ENCODE data around the gene HJURP. TPM values are rescaled to one million over a fixed set of nuclear protein-coding genes. Genes with fewer than 3 reads are reported as not detected.

The HJURP gene
- total RNA-seq, 1 donor from 2014 or later: 23.1 TPM

DNA sequence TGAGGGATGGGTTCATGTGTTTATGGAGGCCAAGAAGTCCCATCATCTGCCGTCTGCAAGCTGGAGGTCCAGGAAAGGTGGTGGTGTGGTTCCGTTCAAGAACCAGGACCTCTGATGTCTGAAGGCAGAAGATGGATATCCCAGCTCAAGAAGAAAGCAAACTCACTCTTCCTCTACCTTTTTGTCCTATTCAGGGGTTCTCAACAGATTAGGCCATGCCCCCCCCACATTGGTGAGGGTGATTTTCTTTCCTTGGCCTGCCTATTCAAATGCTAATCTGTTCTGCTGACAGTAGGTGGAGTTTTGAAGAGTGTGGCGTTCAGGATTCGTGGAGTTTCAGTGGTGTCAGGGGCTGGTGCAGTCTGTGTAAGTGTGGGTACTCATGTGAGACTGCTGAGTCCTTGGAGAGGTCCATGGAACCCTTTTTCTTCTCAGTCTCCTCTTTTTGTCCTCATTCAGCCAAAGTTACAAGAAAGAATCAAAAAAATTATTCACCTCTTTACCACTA is 8.0 kb upstream of the HJURP start:
- peaks cover 19% of the 10 kb centered on the region for H3K36me3 Mint-ChIP-seq (ENCODE audit: insufficient read depth)
- DNase-seq (ENCODE audit: low spot score, unreplicated experiment): no peak
- H3K4me3 Mint-ChIP-seq (ENCODE audit: low read depth): no peak overlapping the region

DNA sequence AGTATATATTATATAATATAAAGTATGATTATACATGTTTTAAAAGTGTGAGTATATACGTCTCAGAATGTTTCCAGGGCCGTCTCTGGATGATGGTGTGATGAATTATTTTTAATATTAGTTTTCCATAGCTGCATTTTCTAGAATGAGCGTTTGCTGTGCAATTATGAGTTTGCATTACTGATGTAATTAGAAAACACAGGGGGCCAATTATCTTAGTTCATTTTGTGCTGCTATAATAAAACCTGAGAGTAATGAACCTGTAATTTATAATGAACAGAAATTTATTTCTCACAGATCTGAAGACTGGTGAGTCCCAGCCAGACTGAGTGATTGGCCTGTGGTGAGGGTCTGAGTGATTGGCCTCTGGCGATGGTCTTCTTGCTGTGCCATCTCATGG is 4.0 kb upstream of the HJURP start:
- Mint-ChIP-seq H3K9me3 (ENCODE audit: low read depth) (no peaks in the 10 kb centered on the region), H3K36me3 (ENCODE audit: insufficient read depth) (no peaks in the 10 kb centered on the region), H3K4me3 (ENCODE audit: low read depth) (no peak overlapping the region), H3K4me1 (ENCODE audit: low read depth) (peaks cover 10% of the 10 kb centered on the region), H3K27ac (no peak overlapping the region), H3K27me3 (no peaks in the 10 kb centered on the region)
- DNase-seq (ENCODE audit: low spot score, unreplicated experiment): no peak
- TF ChIP-seq, protein P1, sequence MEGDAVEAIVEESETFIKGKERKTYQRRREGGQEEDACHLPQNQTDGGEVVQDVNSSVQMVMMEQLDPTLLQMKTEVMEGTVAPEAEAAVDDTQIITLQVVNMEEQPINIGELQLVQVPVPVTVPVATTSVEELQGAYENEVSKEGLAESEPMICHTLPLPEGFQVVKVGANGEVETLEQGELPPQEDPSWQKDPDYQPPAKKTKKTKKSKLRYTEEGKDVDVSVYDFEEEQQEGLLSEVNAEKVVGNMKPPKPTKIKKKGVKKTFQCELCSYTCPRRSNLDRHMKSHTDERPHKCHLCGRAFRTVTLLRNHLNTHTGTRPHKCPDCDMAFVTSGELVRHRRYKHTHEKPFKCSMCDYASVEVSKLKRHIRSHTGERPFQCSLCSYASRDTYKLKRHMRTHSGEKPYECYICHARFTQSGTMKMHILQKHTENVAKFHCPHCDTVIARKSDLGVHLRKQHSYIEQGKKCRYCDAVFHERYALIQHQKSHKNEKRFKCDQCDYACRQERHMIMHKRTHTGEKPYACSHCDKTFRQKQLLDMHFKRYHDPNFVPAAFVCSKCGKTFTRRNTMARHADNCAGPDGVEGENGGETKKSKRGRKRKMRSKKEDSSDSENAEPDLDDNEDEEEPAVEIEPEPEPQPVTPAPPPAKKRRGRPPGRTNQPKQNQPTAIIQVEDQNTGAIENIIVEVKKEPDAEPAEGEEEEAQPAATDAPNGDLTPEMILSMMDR (IDR thresholded peaks at IDR 0.05; ENCODE audit: unreplicated experiment): no peak

More for the DNA sequence above, 8.0 kb upstream of the HJURP start:
- TF ChIP-seq, protein P1 (IDR thresholded peaks at IDR 0.05; ENCODE audit: unreplicated experiment): no peak
- peaks cover 14% of the 10 kb centered on the region for H3K9me3 Mint-ChIP-seq (ENCODE audit: low read depth)
- H3K4me1 Mint-ChIP-seq (ENCODE audit: low read depth): no peaks in the 10 kb centered on the region
- no peaks in the 10 kb centered on the region for H3K27me3 Mint-ChIP-seq
- no peak overlapping the region for H3K27ac Mint-ChIP-seq

DNA sequence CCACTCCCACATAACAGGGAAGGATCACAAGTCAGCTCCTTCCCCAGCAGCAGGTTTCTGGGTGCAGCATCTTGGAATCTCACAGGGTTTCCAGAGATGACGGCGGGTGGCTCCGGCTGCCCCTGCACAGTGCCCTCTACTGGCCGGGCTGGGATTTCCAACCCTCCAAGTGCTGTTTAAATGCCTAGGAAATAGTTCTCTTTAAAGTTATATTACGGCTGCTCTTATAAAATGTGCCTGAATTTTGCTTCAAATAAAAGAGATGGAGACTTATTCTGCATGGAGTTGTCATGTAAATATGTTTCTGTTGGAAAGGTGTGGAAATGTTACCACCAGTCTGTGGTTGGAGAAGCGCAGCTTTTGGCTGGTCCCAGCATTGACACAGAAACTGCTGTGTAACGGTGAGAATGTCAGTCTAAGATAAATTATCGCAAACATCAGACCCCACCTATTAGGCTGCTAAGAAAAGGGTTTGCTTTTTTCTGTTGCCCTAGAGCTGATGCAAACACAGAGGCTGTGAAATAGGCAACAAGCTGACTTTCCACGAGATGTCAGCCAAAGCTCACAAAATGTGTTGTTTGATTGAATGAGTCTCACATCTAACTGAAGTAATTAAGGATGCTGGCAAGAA is 3.3 kb upstream of the HJURP start:
- H3K27me3 Mint-ChIP-seq: no peaks in the 10 kb centered on the region
- no peak for DNase-seq (ENCODE audit: low spot score, unreplicated experiment)
- H3K4me1 Mint-ChIP-seq (ENCODE audit: low read depth): peaks cover 17% of the 10 kb centered on the region
- no peaks in the 10 kb centered on the region for H3K9me3 Mint-ChIP-seq (ENCODE audit: low read depth)
- H3K27ac Mint-ChIP-seq: no peak overlapping the region
- no peaks in the 10 kb centered on the region for H3K36me3 Mint-ChIP-seq (ENCODE audit: insufficient read depth)
- no peak overlapping the region for H3K4me3 Mint-ChIP-seq (ENCODE audit: low read depth)
- TF ChIP-seq, protein P1 (IDR thresholded peaks at IDR 0.05; ENCODE audit: unreplicated experiment): peak; percentile 62

DNA sequence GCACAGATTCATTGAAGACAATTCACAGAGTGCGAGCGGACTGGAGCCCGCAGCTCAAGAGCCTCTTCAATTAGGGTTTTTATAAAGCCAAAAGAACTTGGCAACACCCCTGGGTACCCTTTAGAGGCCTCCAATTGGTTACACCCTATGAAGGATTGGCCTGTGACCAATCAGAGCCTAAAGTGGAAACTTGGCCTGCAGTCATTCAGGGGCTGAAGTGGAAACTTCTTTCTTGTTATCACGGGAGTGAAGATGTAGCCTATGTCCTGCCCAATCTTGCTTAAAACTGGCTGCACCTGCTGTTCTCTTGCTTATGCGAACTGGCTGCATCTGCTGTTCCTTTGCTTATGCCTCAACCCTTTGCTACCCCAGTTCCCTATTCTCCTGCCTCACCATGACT is 1.8 kb upstream of the HJURP start:
- H3K4me3 Mint-ChIP-seq (ENCODE audit: low read depth): no peak overlapping the region
- TF ChIP-seq, protein P1 (IDR thresholded peaks at IDR 0.05; ENCODE audit: unreplicated experiment): no peak

DNA sequence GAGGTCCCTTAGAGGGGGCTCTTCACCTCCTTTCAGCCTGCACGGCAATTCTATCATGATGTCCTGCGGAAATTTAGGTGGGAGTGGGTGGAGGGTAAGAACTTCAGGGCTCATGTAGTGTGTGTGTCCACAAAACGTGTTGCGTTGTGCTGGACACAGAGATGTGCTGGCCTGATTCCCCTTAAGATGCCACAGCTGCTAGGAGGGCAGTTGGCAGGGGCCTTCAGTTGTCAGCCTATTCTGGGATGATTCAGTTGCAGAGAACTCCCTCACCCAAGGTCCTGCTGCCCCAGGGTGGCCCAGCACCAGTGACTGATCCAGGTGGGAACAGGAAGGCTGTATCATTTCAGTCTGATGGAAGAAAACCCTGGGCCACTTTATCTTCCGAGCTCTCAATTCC is 1.0 kb upstream of the HJURP start:
- DNase-seq (ENCODE audit: low spot score, unreplicated experiment): no peak
- Mint-ChIP-seq H3K27ac (no peak overlapping the region), H3K36me3 (ENCODE audit: insufficient read depth) (peaks cover 1% of the 10 kb centered on the region), H3K4me3 (ENCODE audit: low read depth) (peak overlapping the region; percentile 92), H3K27me3 (no peaks in the 10 kb centered on the region), H3K4me1 (ENCODE audit: low read depth) (peaks cover 19% of the 10 kb centered on the region), H3K9me3 (ENCODE audit: low read depth) (no peaks in the 10 kb centered on the region)
- TF ChIP-seq, protein P1 (IDR thresholded peaks at IDR 0.05; ENCODE audit: unreplicated experiment): no peak

More for the DNA sequence above, 1.8 kb upstream of the HJURP start:
- no peaks in the 10 kb centered on the region for H3K9me3 Mint-ChIP-seq (ENCODE audit: low read depth)
- H3K4me1 Mint-ChIP-seq (ENCODE audit: low read depth): peaks cover 19% of the 10 kb centered on the region
- peaks cover 1% of the 10 kb centered on the region for H3K36me3 Mint-ChIP-seq (ENCODE audit: insufficient read depth)
- no peak overlapping the region for H3K27ac Mint-ChIP-seq
- H3K27me3 Mint-ChIP-seq: no peaks in the 10 kb centered on the region
- DNase-seq (ENCODE audit: low spot score, unreplicated experiment): no peak

Measured in progenitor cell of endocrine pancreas (in vitro differentiated cells).